Nephron progenitor cell (in vitro differentiated cells): ENCODE measurements around the gene ATRNL1.

Source experiments
- DNase-seq: peaks from one replicate; pipeline ENCODE4 v3.0.0; 2021
- H3K27ac Mint-ChIP-seq: 2 replicates; pipeline ENCODE4 v1.8.0; 2021; ENCODE audit warnings: mild to moderate bottlenecking, moderate library complexity, mixed read lengths
- H3K27me3 Mint-ChIP-seq: 2 replicates; pipeline ENCODE4 v1.8.0; 2021; ENCODE audit warnings: mild to moderate bottlenecking, low read depth, mixed read lengths; ENCODE audit not compliant: poor library complexity
- H3K36me3 Mint-ChIP-seq: 2 replicates; pipeline ENCODE4 v1.8.0; 2021; ENCODE audit warnings: low read depth, mixed read lengths
- H3K4me1 Mint-ChIP-seq: 2 replicates; pipeline ENCODE4 v1.8.0; 2021; ENCODE audit warnings: mixed read lengths
- H3K4me3 Mint-ChIP-seq: 2 replicates; pipeline ENCODE4 v1.8.0; 2021; ENCODE audit warnings: mild to moderate bottlenecking, moderate library complexity, mixed read lengths
- H3K9me3 Mint-ChIP-seq: 2 replicates; pipeline ENCODE4 v1.8.0; 2021; ENCODE audit warnings: mild to moderate bottlenecking, moderate library complexity, mixed read lengths
- CTCF ChIP-seq: fragments of 200-600 bp; sonication (generic); IDR thresholded peaks from 2 replicates; pipeline ENCODE4 v1.5.0; 2021; ENCODE audit warnings: antibody characterized with exemption

ATRNL1 gene

GRCh38 chr10:115606741-115607140 is 513.6 kb downstream of the ATRNL1 start:
- DNase-seq, result no peak
- H3K4me3 Mint-ChIP-seq, result no peak overlapping the region
- no peaks in the 10 kb centered on the region for H3K36me3 Mint-ChIP-seq
- H3K27me3 Mint-ChIP-seq, result no peaks in the 10 kb centered on the region
- no peaks in the 10 kb centered on the region for H3K9me3 Mint-ChIP-seq
- no peak for TF ChIP-seq CTCF
- no peak overlapping the region for H3K27ac Mint-ChIP-seq
- no peaks in the 10 kb centered on the region for H3K4me1 Mint-ChIP-seq

GRCh38 chr10:115624448-115624847 is 531.3 kb downstream of the ATRNL1 start:
- H3K36me3 Mint-ChIP-seq, result no peaks in the 10 kb centered on the region
- no peak for TF ChIP-seq CTCF
- no peak for DNase-seq
- no peaks in the 10 kb centered on the region for H3K4me1 Mint-ChIP-seq
- H3K27ac Mint-ChIP-seq, result no peak overlapping the region
- H3K4me3 Mint-ChIP-seq, result no peak overlapping the region
- H3K9me3 Mint-ChIP-seq, result no peaks in the 10 kb centered on the region
- no peaks in the 10 kb centered on the region for H3K27me3 Mint-ChIP-seq

GRCh38 chr10:115628616-115629015 is 535.5 kb downstream of the ATRNL1 start:
- Mint-ChIP-seq H3K4me1 (no peaks in the 10 kb centered on the region), H3K4me3 (no peak overlapping the region), H3K9me3 (no peaks in the 10 kb centered on the region), H3K27ac (no peak overlapping the region), H3K36me3 (no peaks in the 10 kb centered on the region), H3K27me3 (no peaks in the 10 kb centered on the region)
- DNase-seq, result no peak
- TF ChIP-seq CTCF, result no peak

GRCh38 chr10:115638246-115638645 is 545.1 kb downstream of the ATRNL1 start:
- Mint-ChIP-seq H3K27me3 (no peaks in the 10 kb centered on the region), H3K4me1 (no peaks in the 10 kb centered on the region), H3K4me3 (no peak overlapping the region), H3K9me3 (no peaks in the 10 kb centered on the region), H3K36me3 (no peaks in the 10 kb centered on the region), H3K27ac (no peak overlapping the region)
- TF ChIP-seq CTCF, result no peak
- DNase-seq, result no peak

- no peak for DNase-seq
- no peak overlapping the region for H3K4me3 Mint-ChIP-seq
- H3K36me3 Mint-ChIP-seq, result no peaks in the 10 kb centered on the region
- no peaks in the 10 kb centered on the region for H3K27me3 Mint-ChIP-seq
- H3K9me3 Mint-ChIP-seq, result no peaks in the 10 kb centered on the region
- no peak for TF ChIP-seq CTCF
- no peaks in the 10 kb centered on the region for H3K4me1 Mint-ChIP-seq
- H3K27ac Mint-ChIP-seq, result no peak overlapping the region
Observed at GRCh38 chr10:115649217-115649616, 556.1 kb downstream of the ATRNL1 start.

- Mint-ChIP-seq H3K27me3 (no peaks in the 10 kb centered on the region), H3K4me1 (no peaks in the 10 kb centered on the region), H3K27ac (no peak overlapping the region), H3K4me3 (no peak overlapping the region), H3K9me3 (no peaks in the 10 kb centered on the region), H3K36me3 (no peaks in the 10 kb centered on the region)
- DNase-seq, result no peak
- TF ChIP-seq CTCF, result no peak
Observed at GRCh38 chr10:115653473-115653872, 560.3 kb downstream of the ATRNL1 start.
